MCF 10A (cell line): ENCODE measurements around the gene KBTBD2. TPM values are rescaled to one million over a fixed set of nuclear protein-coding genes. Genes with fewer than 3 reads are reported as not detected.
A peak's percentile ranks its signal among the peaks of the same experiment; 100 is the strongest.

Experiments
- BruUV-seq: library from RNA; stranded (reverse); fragments of 400-500 nt; replicated peaks from 2 replicates; lab custom pipeline; 2021; lab: Mats Ljungman, UMichigan
- CTCF ChIA-PET: fragments of 300-600 bp; sonication (Branson Sonifier 250); formaldehyde crosslinking; extraction: SDS; loops from one replicate; lab custom pipeline; 2021; ENCODE audit warnings: antibody characterized with exemption, inconsistent platforms; lab: Yijun Ruan, JAX
- POLR2A ChIA-PET: fragments of 300-600, 350-650 bp; sonication (Branson Sonifier 250); formaldehyde crosslinking; extraction: SDS; loops from one replicate; lab custom pipeline; 2020; ENCODE audit warnings: antibody characterized with exemption, inconsistent platforms; lab: Yijun Ruan, JAX
- DNase-seq: peaks from one replicate; pipeline ENCODE4 v3.0.0-alpha.2; 2018; ENCODE audit not compliant: unreplicated experiment
- H3K27ac Mint-ChIP-seq: one replicate; pipeline ENCODE4 v1.8.0; 2022; ENCODE audit warnings: mild to moderate bottlenecking, low read depth, mixed read lengths; ENCODE audit not compliant: unreplicated experiment
- H3K27me3 Mint-ChIP-seq: one replicate; pipeline ENCODE4 v1.8.0; 2022; ENCODE audit warnings: mixed read lengths; ENCODE audit not compliant: insufficient read depth, unreplicated experiment
- H3K36me3 Mint-ChIP-seq: one replicate; pipeline ENCODE4 v1.8.0; 2022; ENCODE audit warnings: mild to moderate bottlenecking, moderate library complexity, mixed read lengths; ENCODE audit not compliant: insufficient read depth, unreplicated experiment
- H3K4me1 Mint-ChIP-seq: one replicate; pipeline ENCODE4 v1.8.0; 2022; ENCODE audit warnings: mixed read lengths; ENCODE audit not compliant: insufficient read depth, unreplicated experiment
- H3K4me3 Mint-ChIP-seq: one replicate; pipeline ENCODE4 v1.8.0; 2022; ENCODE audit warnings: mild to moderate bottlenecking, moderate library complexity, mixed read lengths; ENCODE audit not compliant: unreplicated experiment
- H3K9me3 Mint-ChIP-seq: one replicate; pipeline ENCODE4 v1.8.0; 2022; ENCODE audit warnings: mixed read lengths; ENCODE audit not compliant: unreplicated experiment
- CTCF ChIP-seq: fragments of 200-600 bp; IDR thresholded peaks from one replicate; pipeline ENCODE4 v1.8.0; 2022; ENCODE audit warnings: antibody characterized with exemption, mild to moderate bottlenecking; ENCODE audit not compliant: unreplicated experiment
- intact Hi-C: fragments of 100-400 bp; cut with micrococcal nuclease; formaldehyde crosslinking; loops from 2 replicates; pipeline ENCODE4 v1.14.1; 2022
- total RNA-seq: library from RNA; stranded (reverse); gene quantifications from 2 replicates; pipeline ENCODE4 v1.2.3, GENCODE V29; 2022

The KBTBD2 gene
- total RNA-seq, 1 experiment from 2014 or later, result 27.2 TPM

GRCh38 chr7:32894171-32894570 is 2.6 kb upstream of the KBTBD2 start:
- intact Hi-C loops, result loop anchor here (5.0 kb wide), 1 partner anchor 168 kb away; the partner anchor contains the start of gene NT5C3A
- TF ChIP-seq CTCF, result no peak
- POLR2A ChIA-PET, result interaction anchor here (1.1 to 7.8 kb wide), 4 partner anchors 7 to 64 kb away, joined by 3 to 107 read pairs (median 53); partner anchors contain the start of gene FKBP9
- DNase-seq, result no peak
- Mint-ChIP-seq H3K27ac (no peak overlapping the region), H3K9me3 (no peaks in the 10 kb centered on the region), H3K27me3 (no peaks in the 10 kb centered on the region), H3K4me3 (no peak overlapping the region), H3K4me1 (peaks cover 19% of the 10 kb centered on the region), H3K36me3 (peaks cover 6% of the 10 kb centered on the region)
- BruUV-seq, result no TSS peak
- CTCF ChIA-PET, result interaction anchor here (1.4 to 1.6 kb wide), 2 partner anchors 47 to 93 kb away, joined by 5 to 6 read pairs; no protein-coding TSS in a partner anchor

- peaks cover 6% of the 10 kb centered on the region for H3K36me3 Mint-ChIP-seq
- ChIA-PET CTCF (interaction anchor here (1.4 to 1.6 kb wide), 2 partner anchors 47 to 93 kb away, joined by 5 to 6 read pairs; no protein-coding TSS in a partner anchor), POLR2A (interaction anchor here (1.1 to 7.8 kb wide), 9 partner anchors 8 to 169 kb away, joined by 3 to 107 read pairs (median 14); partner anchors contain the start of genes FKBP9 and NT5C3A)
- no peak for TF ChIP-seq CTCF
- BruUV-seq, result no TSS peak
- H3K27ac Mint-ChIP-seq, result peak overlapping the region; percentile 99
- DNase-seq, result no peak
- intact Hi-C loops, result loop anchor here (2.0 to 5.0 kb wide), 2 partner anchors 49 to 169 kb away; partner anchors contain the start of gene NT5C3A
- no peaks in the 10 kb centered on the region for H3K9me3 Mint-ChIP-seq
- H3K27me3 Mint-ChIP-seq, result no peaks in the 10 kb centered on the region
- H3K4me1 Mint-ChIP-seq, result peaks cover 19% of the 10 kb centered on the region
- no peak overlapping the region for H3K4me3 Mint-ChIP-seq
Observed at GRCh38 chr7:32893722-32894121, 2.2 kb upstream of the KBTBD2 start.

GRCh38 chr7:32893207-32893524 is 1.6 kb upstream of the KBTBD2 start:
- TF ChIP-seq CTCF, result no peak
- intact Hi-C loops, result loop anchor here (2.0 to 5.0 kb wide), 2 partner anchors 50 to 169 kb away; partner anchors contain the start of gene NT5C3A
- no peak for DNase-seq
- H3K27me3 Mint-ChIP-seq, result no peaks in the 10 kb centered on the region
- peaks cover 22% of the 10 kb centered on the region for H3K4me1 Mint-ChIP-seq
- H3K27ac Mint-ChIP-seq, result peak overlapping the region; percentile 99
- H3K36me3 Mint-ChIP-seq, result peaks cover 6% of the 10 kb centered on the region
- no TSS peak for BruUV-seq
- ChIA-PET POLR2A (interaction anchor here (0.7 to 7.8 kb wide), 19 partner anchors 8 to 215 kb away, joined by 3 to 107 read pairs (median 14); partner anchors contain the start of genes FKBP9 and NT5C3A), CTCF (interaction anchor here (1.4 kb wide), 1 partner anchor 46 kb away, joined by 6 read pairs; no protein-coding TSS in a partner anchor)
- H3K9me3 Mint-ChIP-seq, result no peaks in the 10 kb centered on the region
- peak overlapping the region; percentile 93 for H3K4me3 Mint-ChIP-seq

GRCh38 chr7:32892521-32893206 is 1.1 kb upstream of the KBTBD2 start:
- CTCF ChIA-PET, result interaction anchor here (0.6 to 1.4 kb wide), 2 partner anchors 13 to 46 kb away, joined by 3 to 6 read pairs; no protein-coding TSS in a partner anchor
- H3K27ac Mint-ChIP-seq, result peak overlapping the region; percentile 99
- H3K9me3 Mint-ChIP-seq, result no peaks in the 10 kb centered on the region
- TSS peak; percentile 60 for BruUV-seq
- peak overlapping the region; percentile 93 for H3K4me3 Mint-ChIP-seq
- no peaks in the 10 kb centered on the region for H3K27me3 Mint-ChIP-seq
- H3K36me3 Mint-ChIP-seq, result peaks cover 6% of the 10 kb centered on the region
- H3K4me1 Mint-ChIP-seq, result peaks cover 27% of the 10 kb centered on the region
- intact Hi-C loops, result loop anchor here (2.0 to 5.0 kb wide), 2 partner anchors 50 to 170 kb away; partner anchors contain the start of gene NT5C3A
- peak; percentile 84 for DNase-seq
- POLR2A ChIA-PET, result interaction anchor here (0.6 to 7.8 kb wide), 23 partner anchors 9 to 215 kb away, joined by 3 to 107 read pairs (median 6); partner anchors contain the start of genes FKBP9 and NT5C3A
- no peak for TF ChIP-seq CTCF
